Measurements from ENCODE around the gene FLACC1.
"Not testable (repeated sequence)": the region's sequence is repeated elsewhere in the genome, so short reads cannot be mapped to it uniquely, and the experiment has no call there.

FLACC1 gene

GRCh38 chr2:201396595-201396994 lies 39.5 kb upstream of the FLACC1 start:
- DNase-seq (ENCODE audit: low read depth), result no peak
- H3K4me3 ChIP-seq (ENCODE audit: low read depth, low read length), result no peak overlapping the region
- TF ChIP-seq, protein P1, sequence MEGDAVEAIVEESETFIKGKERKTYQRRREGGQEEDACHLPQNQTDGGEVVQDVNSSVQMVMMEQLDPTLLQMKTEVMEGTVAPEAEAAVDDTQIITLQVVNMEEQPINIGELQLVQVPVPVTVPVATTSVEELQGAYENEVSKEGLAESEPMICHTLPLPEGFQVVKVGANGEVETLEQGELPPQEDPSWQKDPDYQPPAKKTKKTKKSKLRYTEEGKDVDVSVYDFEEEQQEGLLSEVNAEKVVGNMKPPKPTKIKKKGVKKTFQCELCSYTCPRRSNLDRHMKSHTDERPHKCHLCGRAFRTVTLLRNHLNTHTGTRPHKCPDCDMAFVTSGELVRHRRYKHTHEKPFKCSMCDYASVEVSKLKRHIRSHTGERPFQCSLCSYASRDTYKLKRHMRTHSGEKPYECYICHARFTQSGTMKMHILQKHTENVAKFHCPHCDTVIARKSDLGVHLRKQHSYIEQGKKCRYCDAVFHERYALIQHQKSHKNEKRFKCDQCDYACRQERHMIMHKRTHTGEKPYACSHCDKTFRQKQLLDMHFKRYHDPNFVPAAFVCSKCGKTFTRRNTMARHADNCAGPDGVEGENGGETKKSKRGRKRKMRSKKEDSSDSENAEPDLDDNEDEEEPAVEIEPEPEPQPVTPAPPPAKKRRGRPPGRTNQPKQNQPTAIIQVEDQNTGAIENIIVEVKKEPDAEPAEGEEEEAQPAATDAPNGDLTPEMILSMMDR (IDR thresholded peaks at IDR 0.05; ENCODE audit: control insufficient read depth, extremely low read depth, insufficient read depth), result no peak

- TF ChIP-seq, protein P1 (IDR thresholded peaks at IDR 0.05; ENCODE audit: control insufficient read depth, extremely low read depth, insufficient read depth), result no peak
- H3K4me3 ChIP-seq (ENCODE audit: low read depth, low read length), result no peak overlapping the region
- DNase-seq (ENCODE audit: low read depth), result no peak
These were observed 26.0 kb upstream of the FLACC1 start for GRCh38 chr2:201383136-201383535.

DNA sequence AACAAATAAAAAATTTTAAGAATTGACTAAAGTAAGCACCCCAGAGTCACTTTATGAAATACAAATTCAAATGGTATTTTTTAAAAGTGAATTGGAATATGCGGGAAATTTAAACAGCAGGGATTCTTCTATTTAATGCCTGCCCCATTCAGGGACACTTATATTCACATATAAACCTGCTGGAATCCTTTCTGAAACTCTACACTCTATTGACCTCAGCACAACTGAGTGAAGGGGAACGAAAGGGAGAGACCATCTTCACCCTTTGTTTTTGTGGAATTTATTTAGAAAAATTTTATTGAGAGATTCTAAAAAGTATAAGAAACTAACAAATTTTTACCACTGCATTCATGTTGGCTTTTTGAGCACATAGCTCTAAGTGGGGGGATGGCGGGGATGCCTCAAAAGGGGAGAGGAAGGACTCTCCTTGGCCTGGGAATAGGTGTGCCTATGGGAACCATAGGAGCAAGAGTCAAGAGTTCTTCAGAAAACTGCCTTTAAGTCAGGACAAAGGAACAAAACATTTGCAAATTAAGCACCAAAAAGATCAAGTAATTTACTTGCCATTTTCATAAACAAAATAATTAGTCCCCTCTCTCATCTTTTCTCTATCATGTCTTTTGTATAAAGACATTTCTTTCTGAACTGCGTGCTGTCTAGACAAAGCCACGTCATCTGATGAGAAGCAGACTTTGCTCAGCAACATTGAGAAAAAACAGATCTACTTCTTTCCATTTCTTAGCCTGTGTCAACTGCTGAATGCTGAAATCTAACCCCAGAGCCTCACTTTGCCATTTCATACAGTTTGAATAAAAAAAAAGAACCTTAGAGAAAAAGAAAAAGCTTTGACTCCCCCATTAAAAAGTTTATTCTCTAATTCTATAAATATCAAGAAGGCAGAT lies 21.6 kb upstream of the FLACC1 start:
- no peak for DNase-seq (ENCODE audit: low read depth)
- TF ChIP-seq, protein P1 (IDR thresholded peaks at IDR 0.05; ENCODE audit: control insufficient read depth, extremely low read depth, insufficient read depth), result no peak
- H3K4me3 ChIP-seq (ENCODE audit: low read depth, low read length), result no peak overlapping the region

DNA sequence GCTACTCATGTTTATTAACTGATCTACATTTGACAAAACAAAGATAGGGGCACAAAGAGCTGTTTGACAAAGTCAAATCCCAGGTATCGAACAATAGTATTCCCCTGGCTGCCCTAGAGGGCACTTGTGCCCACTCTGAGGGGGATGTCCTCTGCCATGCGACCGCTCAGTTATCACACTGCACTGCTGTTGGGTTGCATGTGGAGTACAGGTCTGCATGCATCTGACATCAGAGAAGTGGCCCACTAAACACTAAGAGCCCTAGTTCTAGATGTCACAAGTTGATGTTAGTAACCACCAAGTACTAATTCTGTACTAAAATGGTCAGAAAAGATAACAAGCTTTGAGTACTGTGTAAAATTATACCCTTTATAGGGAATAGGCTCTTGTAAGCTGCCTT lies 20.1 kb upstream of the FLACC1 start:
- TF ChIP-seq, protein P1 (IDR thresholded peaks at IDR 0.05; ENCODE audit: control insufficient read depth, extremely low read depth, insufficient read depth), result no peak
- no peak overlapping the region for H3K4me3 ChIP-seq (ENCODE audit: low read depth, low read length)
- DNase-seq (ENCODE audit: low read depth), result no peak

DNA sequence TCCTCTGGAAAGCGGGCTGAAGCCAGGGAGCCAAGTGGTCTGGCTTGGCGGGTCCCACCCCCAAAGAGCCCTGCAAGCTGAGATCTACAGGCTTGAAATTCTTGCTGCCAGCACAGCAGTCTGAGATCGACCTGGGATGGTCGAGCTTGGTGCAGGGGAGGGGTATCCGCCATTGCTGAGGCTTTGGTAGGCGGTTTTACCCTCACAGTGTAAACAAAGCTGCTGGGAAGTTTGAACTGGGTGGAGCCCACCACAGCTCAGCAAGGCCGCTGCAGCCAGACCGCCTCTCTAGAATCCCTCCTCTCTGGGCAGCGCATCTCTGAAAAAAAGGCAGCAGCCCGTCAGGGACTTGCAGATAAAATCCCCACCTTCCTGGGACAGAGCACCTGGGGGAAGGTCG lies 12.6 kb upstream of the FLACC1 start:
- no peak for DNase-seq (ENCODE audit: low read depth)
- no peak overlapping the region for H3K4me3 ChIP-seq (ENCODE audit: low read depth, low read length)
- TF ChIP-seq, protein P1 (IDR thresholded peaks at IDR 0.05; ENCODE audit: control insufficient read depth, extremely low read depth, insufficient read depth), result no peak

DNA sequence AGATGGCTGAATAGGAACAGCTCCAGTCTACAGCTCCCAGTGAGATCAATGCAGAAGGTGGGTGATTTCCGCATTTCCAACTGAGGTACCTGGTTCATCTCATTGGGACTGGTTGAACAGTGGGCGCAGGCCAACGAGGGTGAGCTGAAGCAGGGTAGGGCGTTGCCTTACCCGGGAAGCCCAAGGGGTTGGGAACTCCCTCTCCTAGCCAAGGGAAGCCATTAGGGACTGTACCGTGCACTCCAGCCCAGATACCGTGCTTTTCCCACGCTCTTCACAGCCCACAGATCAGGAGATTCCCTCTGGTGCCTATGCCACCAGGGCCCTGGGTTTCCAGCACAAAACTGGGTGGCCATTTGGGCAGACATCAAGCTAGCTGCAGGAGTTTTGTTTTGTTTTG lies 12.2 kb upstream of the FLACC1 start:
- not testable (repeated sequence) for H3K4me3 ChIP-seq (ENCODE audit: low read depth, low read length); DNase-seq (ENCODE audit: low read depth)

DNA sequence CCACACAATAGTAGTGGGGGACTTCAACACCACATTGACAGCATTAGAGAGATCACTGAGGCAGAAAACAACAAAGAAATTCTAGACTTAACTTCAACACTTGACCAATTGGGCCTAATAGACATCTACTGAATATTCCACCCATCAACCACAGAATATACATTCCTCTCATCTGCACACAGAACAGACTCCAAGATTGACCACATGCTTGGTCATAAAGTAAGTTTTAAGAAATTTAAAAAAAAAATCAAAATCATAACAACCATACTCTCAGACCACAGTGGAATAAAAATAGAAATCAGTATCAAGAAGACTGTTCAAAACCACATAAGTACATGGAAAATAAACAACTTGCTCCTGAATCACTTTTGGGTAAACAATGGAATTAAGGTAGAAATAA lies 9.0 kb upstream of the FLACC1 start:
- TF ChIP-seq, protein P1 (IDR thresholded peaks at IDR 0.05; ENCODE audit: control insufficient read depth, extremely low read depth, insufficient read depth), result no peak
- H3K4me3 ChIP-seq (ENCODE audit: low read depth, low read length), result no peak overlapping the region
- no peak for DNase-seq (ENCODE audit: low read depth)
